Activated CD4-positive, alpha-beta T cell treated with anti-CD3 and anti-CD28 coated beads, Interleukin-2, Interleukin-4, amounts not matched to agents 100 ng/mL and 50 ng/mL, durations not matched to agents 16 hours and 8 hours (primary cell): ENCODE data around the gene APBA2.

ENCODE experiments used
- DNase-seq: peaks from one replicate; pipeline ENCODE4 v3.0.0-alpha.2; 2020; ENCODE audit warnings: low spot score

The APBA2 gene

GRCh38 chr15:28915041-28915810, 29.5 kb downstream of the APBA2 start:
- DNase-seq, result no peak

- DNase-seq, result no peak
Observed at GRCh38 chr15:28915935-28916334, 30.2 kb downstream of the APBA2 start.

GRCh38 chr15:28917791-28918140, 32.0 kb downstream of the APBA2 start:
- DNase-seq, result no peak

- DNase-seq, result no peak
Observed at GRCh38 chr15:28918141-28918983, 32.6 kb downstream of the APBA2 start.

- DNase-seq, result no peak
Observed at GRCh38 chr15:28919201-28919635, 33.4 kb downstream of the APBA2 start.

GRCh38 chr15:28919679-28920655, 34.2 kb downstream of the APBA2 start:
- no peak for DNase-seq

- DNase-seq, result no peak
Observed at GRCh38 chr15:28920781-28921331, 35.1 kb downstream of the APBA2 start.

GRCh38 chr15:28921336-28921735, 35.6 kb downstream of the APBA2 start:
- no peak for DNase-seq

GRCh38 chr15:28921919-28922706, 36.3 kb downstream of the APBA2 start:
- DNase-seq, result no peak

- no peak for DNase-seq
Observed at GRCh38 chr15:28922707-28923012, 36.9 kb downstream of the APBA2 start.

- DNase-seq, result no peak
Observed at GRCh38 chr15:28923726-28924280, 38.0 kb downstream of the APBA2 start.

- DNase-seq, result no peak
Observed at GRCh38 chr15:28927043-28927442, 41.3 kb downstream of the APBA2 start.

- DNase-seq, result no peak
Observed at GRCh38 chr15:28929200-28929599, 43.4 kb downstream of the APBA2 start.

- no peak for DNase-seq
Observed at GRCh38 chr15:28930011-28930410, 44.2 kb downstream of the APBA2 start.

- DNase-seq, result no peak
Observed at GRCh38 chr15:28930476-28931291, 44.9 kb downstream of the APBA2 start.

GRCh38 chr15:28931828-28932227, 46.1 kb downstream of the APBA2 start:
- no peak for DNase-seq

GRCh38 chr15:28932361-28932760, 46.6 kb downstream of the APBA2 start:
- DNase-seq, result no peak

- no peak for DNase-seq
Observed at GRCh38 chr15:28933710-28934445, 48.1 kb downstream of the APBA2 start.

- DNase-seq, result no peak
Observed at GRCh38 chr15:28934645-28935044, 48.9 kb downstream of the APBA2 start.
